GM18499 (cell line): ENCODE results near the gene NPAS2.

Experiments
- ATAC-seq: cut with Tn5 transposase; IDR thresholded peaks from one replicate; pipeline ENCODE4 v1.9.1; 2021; ENCODE audit warnings: moderate number of reproducible peaks; ENCODE audit not compliant: insufficient read depth, unreplicated experiment

The NPAS2 gene

GRCh38 chr2:100819370-100820272 lies at the start of gene NPAS2:
Gene NPAS2, plus strand, starts transcription at chr2:100820139. Its CDS starts 84,616 bp downstream, at chr2:100904755.
- ATAC-seq, result no peak

- ATAC-seq, result no peak
Measured at GRCh38 chr2:100771125-100771524, 48.8 kb upstream of the NPAS2 start.

- no peak for ATAC-seq
Measured at GRCh38 chr2:100773538-100773937, 46.4 kb upstream of the NPAS2 start.

GRCh38 chr2:100776445-100776844 lies 43.5 kb upstream of the NPAS2 start:
- no peak for ATAC-seq

- no peak for ATAC-seq
Measured at GRCh38 chr2:100778637-100779450, 41.1 kb upstream of the NPAS2 start.

- ATAC-seq, result no peak
Measured at GRCh38 chr2:100779908-100780202, 40.1 kb upstream of the NPAS2 start.

- no peak for ATAC-seq
Measured at GRCh38 chr2:100780203-100781008, 39.5 kb upstream of the NPAS2 start.

GRCh38 chr2:100781009-100781325 lies 39.0 kb upstream of the NPAS2 start:
- ATAC-seq, result no peak

- no peak for ATAC-seq
Measured at GRCh38 chr2:100781523-100782379, 38.2 kb upstream of the NPAS2 start.

- no peak for ATAC-seq
Measured at GRCh38 chr2:100782380-100782878, 37.5 kb upstream of the NPAS2 start.

GRCh38 chr2:100783987-100784386 lies 36.0 kb upstream of the NPAS2 start:
- ATAC-seq, result no peak

- ATAC-seq, result no peak
Measured at GRCh38 chr2:100784681-100785080, 35.3 kb upstream of the NPAS2 start.

- ATAC-seq, result no peak
Measured at GRCh38 chr2:100785626-100786296, 34.2 kb upstream of the NPAS2 start.

- ATAC-seq, result no peak
Measured at GRCh38 chr2:100786297-100786658, 33.7 kb upstream of the NPAS2 start.

GRCh38 chr2:100786985-100787384 lies 33.0 kb upstream of the NPAS2 start:
- no peak for ATAC-seq

- ATAC-seq, result no peak
Measured at GRCh38 chr2:100789361-100789760, 30.6 kb upstream of the NPAS2 start.

GRCh38 chr2:100791294-100791935 lies 28.5 kb upstream of the NPAS2 start:
- ATAC-seq, result no peak

- no peak for ATAC-seq
Measured at GRCh38 chr2:100791936-100792308, 28.0 kb upstream of the NPAS2 start.

- no peak for ATAC-seq
Measured at GRCh38 chr2:100793220-100793619, 26.7 kb upstream of the NPAS2 start.
